Measurements from ENCODE around the gene KRTAP4-5. TPM values are rescaled to one million over a fixed set of nuclear protein-coding genes. Genes with fewer than 3 reads are reported as not detected.

The KRTAP4-5 gene
- total RNA-seq, 4 donors from 2014 or later, result not detected

Small RNAs within 50 kb of the gene (small RNA-seq; reads per million reads assigned to genes)
- 0 reads per million in 4 donors for gene KRTAP4-17P

Other genes starting within 250 kb of the KRTAP4-5 start
- gene KRT23, start 212.2 kb downstream of the KRTAP4-5 start, total RNA-seq, result 1 to 10 TPM in 2 of 4 donors, not detected in 2; 1.1 to 2.5 TPM
- gene KRT39, start 182.9 kb downstream of the KRTAP4-5 start, total RNA-seq, result not detected
- under 1 TPM in 1 of 4 donors, not detected in 3; 0.48 TPM for gene KRT40, start 165.5 kb downstream of the KRTAP4-5 start, total RNA-seq
- gene KRTAP3-3, start 155.7 kb downstream of the KRTAP4-5 start, total RNA-seq, result not detected
- not detected for gene KRTAP3-2, start 149.9 kb downstream of the KRTAP4-5 start, total RNA-seq
- gene KRTAP3-1, start 140.7 kb downstream of the KRTAP4-5 start, total RNA-seq, result not detected
- not detected for gene KRTAP1-5, start 122.6 kb downstream of the KRTAP4-5 start, total RNA-seq
- gene KRTAP1-4, start 119.6 kb downstream of the KRTAP4-5 start, total RNA-seq, result not detected
- not detected for gene KRTAP1-3, start 115.0 kb downstream of the KRTAP4-5 start, total RNA-seq
- not detected for gene KRTAP1-1, start 108.4 kb downstream of the KRTAP4-5 start, total RNA-seq
- not detected for gene KRTAP2-1, start 102.5 kb downstream of the KRTAP4-5 start, total RNA-seq
- gene KRTAP2-2, start 94.6 kb downstream of the KRTAP4-5 start, total RNA-seq, result not detected
- gene KRTAP2-3, start 89.7 kb downstream of the KRTAP4-5 start, total RNA-seq, result not detected
- gene KRTAP2-4, start 83.9 kb downstream of the KRTAP4-5 start, total RNA-seq, result not detected
- not detected for gene KRTAP4-7, start 65.7 kb downstream of the KRTAP4-5 start, total RNA-seq
- not detected for gene KRTAP4-8, start 51.7 kb downstream of the KRTAP4-5 start, total RNA-seq
- not detected for gene KRTAP4-16, start 47.6 kb downstream of the KRTAP4-5 start, total RNA-seq
- gene KRTAP4-9, start 44.4 kb downstream of the KRTAP4-5 start, total RNA-seq, result not detected
- gene KRTAP4-11, start 31.5 kb downstream of the KRTAP4-5 start, total RNA-seq, result not detected
- gene KRTAP4-12, start 25.6 kb downstream of the KRTAP4-5 start, total RNA-seq, result not detected
- not detected for gene KRTAP4-6, start 9.3 kb downstream of the KRTAP4-5 start, total RNA-seq
- gene KRTAP4-4, start 10.9 kb upstream of the KRTAP4-5 start, total RNA-seq, result not detected
- gene KRTAP4-3, start 18.4 kb upstream of the KRTAP4-5 start, total RNA-seq, result not detected
- not detected for gene KRTAP4-2, start 28.4 kb upstream of the KRTAP4-5 start, total RNA-seq
- under 1 TPM in 1 of 4 donors, not detected in 3; 0.82 TPM for gene KRTAP4-1, start 35.1 kb upstream of the KRTAP4-5 start, total RNA-seq
- gene KRTAP9-1, start 40.1 kb upstream of the KRTAP4-5 start, total RNA-seq, result not detected
- gene KRTAP9-2, start 76.8 kb upstream of the KRTAP4-5 start, total RNA-seq, result not detected
- not detected for gene KRTAP9-3, start 82.6 kb upstream of the KRTAP4-5 start, total RNA-seq
- not detected for gene KRTAP9-8, start 88.2 kb upstream of the KRTAP4-5 start, total RNA-seq
- gene KRTAP9-4, start 99.9 kb upstream of the KRTAP4-5 start, total RNA-seq, result not detected
- not detected for gene KRTAP9-9, start 105.6 kb upstream of the KRTAP4-5 start, total RNA-seq
- gene KRTAP9-6, start 115.6 kb upstream of the KRTAP4-5 start, total RNA-seq, result not detected
- not detected for gene KRTAP9-7, start 125.9 kb upstream of the KRTAP4-5 start, total RNA-seq
- gene KRTAP29-1, start 153.0 kb upstream of the KRTAP4-5 start, total RNA-seq, result not detected
- gene KRTAP16-1, start 159.5 kb upstream of the KRTAP4-5 start, total RNA-seq, result not detected
- not detected for gene KRTAP17-1, start 165.9 kb upstream of the KRTAP4-5 start, total RNA-seq
- gene KRT33A, start 201.0 kb upstream of the KRTAP4-5 start, total RNA-seq, result not detected
- gene KRT33B, start 220.0 kb upstream of the KRTAP4-5 start, total RNA-seq, result not detected
- not detected for gene KRT34, start 232.5 kb upstream of the KRTAP4-5 start, total RNA-seq
- not detected for gene KRT31, start 247.8 kb upstream of the KRTAP4-5 start, total RNA-seq